ENCODE results near the gene SLC19A1.

DNA sequence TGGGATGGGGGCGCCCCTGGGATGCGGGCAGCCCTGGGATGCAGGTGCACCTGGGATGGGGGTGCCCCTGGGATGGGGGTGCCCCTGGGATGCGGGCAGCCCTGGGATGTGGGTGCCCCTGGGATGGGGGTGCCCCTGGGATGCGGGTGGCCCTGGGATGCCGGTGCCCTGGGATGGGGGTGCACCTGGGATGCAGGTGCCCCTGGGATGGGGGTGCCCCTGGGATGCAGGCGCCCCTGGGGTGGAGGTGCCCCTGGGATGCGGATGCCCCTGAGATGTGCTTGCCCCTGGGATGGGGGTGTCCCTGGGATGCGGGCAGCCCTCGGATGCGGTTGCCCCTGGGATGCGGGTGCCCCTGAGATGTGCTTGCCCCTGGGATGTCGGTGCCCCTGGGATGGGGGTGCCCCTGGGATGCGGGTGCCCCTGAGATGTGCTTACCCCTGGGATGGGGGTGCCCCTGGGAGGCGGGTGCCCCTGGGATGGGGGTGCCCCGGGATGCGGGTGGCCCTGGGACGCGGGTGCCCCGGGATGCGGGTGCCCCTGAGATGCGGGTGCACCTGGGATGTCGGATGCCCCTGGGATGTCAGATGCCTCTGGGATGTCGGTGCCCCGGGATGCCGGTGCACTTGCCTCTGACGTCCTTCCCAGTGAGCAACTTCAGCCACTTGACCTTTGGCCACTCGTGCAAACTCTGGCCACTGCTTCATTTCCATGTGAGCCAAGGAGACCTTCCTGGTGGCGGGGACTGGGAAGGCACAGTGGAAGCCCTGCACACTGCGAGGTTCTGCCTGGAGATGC lies 37.3 kb upstream of the SLC19A1 start:
- TF ChIP-seq CTCF (IDR thresholded peaks at IDR 0.05; ENCODE audit: low read length) (no peak), EZH2 (optimal IDR thresholded peaks at IDR 0.05; ENCODE audit: low read depth, low read length) (no peak), EZH2phosphoT487 (IDR thresholded peaks at IDR 0.05; ENCODE audit: low read length) (no peak)

All from MM.1S (cell line).